ENCODE measurements around the gene PPIH. TPM values are rescaled to one million over a fixed set of nuclear protein-coding genes. Genes with fewer than 3 reads are reported as not detected.
A peak's percentile ranks its signal among the peaks of the same experiment; 100 is the strongest.

Gene PPIH
- polyA plus RNA-seq, 1 donor (not counting 4 experiments of a cell fraction or from before 2014, with no cell fraction given) = 94.1 TPM

- no peak for DNase-seq (ENCODE audit: low read depth, low spot score)
- H3K27ac ChIP-seq (ENCODE audit: control insufficient read depth, insufficient read depth, low read length) = no peak overlapping the region
- H3K36me3 ChIP-seq (ENCODE audit: control insufficient read depth in 2 of 2, extremely low read depth in 1 of 2, insufficient read depth in 2 of 2, low read length in 2 of 2) = peaks cover 5 to 36% of the 10 kb centered on the region in 2 experiments
- peaks cover 68% of the 10 kb centered on the region for H3K4me1 ChIP-seq (ENCODE audit: control insufficient read depth, extremely low read depth, insufficient read depth, low read length)
- peaks cover 100% of the 10 kb centered on the region for H3K79me2 ChIP-seq (ENCODE audit: control insufficient read depth, insufficient read depth, low read length)
- peaks cover 64% of the 10 kb centered on the region for H4K20me1 ChIP-seq (ENCODE audit: control insufficient read depth, extremely low read depth, insufficient read depth, low read length)
- H3K4me3 ChIP-seq (ENCODE audit: control insufficient read depth in 2 of 3, extremely low read depth in 1 of 3, insufficient read depth in 2 of 3, low read depth in 1 of 3, low read length in 3 of 3) = no peak overlapping the region
- no peak overlapping the region for H2AFZ ChIP-seq (ENCODE audit: control insufficient read depth, low read length)
- H3K27me3 ChIP-seq (ENCODE audit: control insufficient read depth, extremely low read depth, insufficient read depth, low read length) = no peaks in the 10 kb centered on the region
- H3K4me2 ChIP-seq (ENCODE audit: control insufficient read depth, extremely low read depth, insufficient read depth, low read depth, low read length) = peak overlapping the region; percentile 33
- no peak for FAIRE-seq
- TF ChIP-seq CTCF (optimal IDR thresholded peaks at IDR 0.05 in 1 of 3, IDR thresholded peaks at IDR 0.05 in 1 of 3, conservative IDR thresholded peaks at IDR 0.05 in 1 of 3; ENCODE audit: extremely low read depth in 1 of 3, insufficient read depth in 2 of 3, low read length in 3 of 3) (no peak), EZH2 (IDR thresholded peaks at IDR 0.05; ENCODE audit: low read length) (no peak)
- no peaks in the 10 kb centered on the region for H3K9me3 ChIP-seq (ENCODE audit: control insufficient read depth, low read depth, low read length)
- no peak overlapping the region for H3K9ac ChIP-seq (ENCODE audit: control insufficient read depth, extremely low read depth, insufficient read depth, low read length)
- peaks cover 6% of the 10 kb centered on the region for H3K9me1 ChIP-seq (ENCODE audit: control insufficient read depth, extremely low read depth, insufficient read depth, low read length)
- dilution Hi-C loops (cut with MboI; ENCODE audit: extremely low pct_ligation_motif_present, low sequenced_read_pairs) = no loop called here
Measured at GRCh38 chr1:42690477-42691156, 32.4 kb downstream of the PPIH start.

- Histone ChIP-seq H3K9me1 (ENCODE audit: control insufficient read depth, extremely low read depth, insufficient read depth, low read length) (peaks cover 6% of the 10 kb centered on the region), H3K36me3 (ENCODE audit: control insufficient read depth in 2 of 2, extremely low read depth in 1 of 2, insufficient read depth in 2 of 2, low read length in 2 of 2) (peaks cover 6 to 41% of the 10 kb centered on the region in 2 experiments), H3K9me3 (ENCODE audit: control insufficient read depth, low read depth, low read length) (no peaks in the 10 kb centered on the region), H3K4me3 (ENCODE audit: control insufficient read depth in 2 of 3, extremely low read depth in 1 of 3, insufficient read depth in 2 of 3, low read depth in 1 of 3, low read length in 3 of 3) (peak overlapping the region in 1 of 3 experiments; percentile 28), H3K4me2 (ENCODE audit: control insufficient read depth, extremely low read depth, insufficient read depth, low read depth, low read length) (peak overlapping the region; percentile 33), H3K4me1 (ENCODE audit: control insufficient read depth, extremely low read depth, insufficient read depth, low read length) (peaks cover 63% of the 10 kb centered on the region), H2AFZ (ENCODE audit: control insufficient read depth, low read length) (no peak overlapping the region), H4K20me1 (ENCODE audit: control insufficient read depth, extremely low read depth, insufficient read depth, low read length) (peaks cover 59% of the 10 kb centered on the region), H3K9ac (ENCODE audit: control insufficient read depth, extremely low read depth, insufficient read depth, low read length) (no peak overlapping the region), H3K27ac (ENCODE audit: control insufficient read depth, insufficient read depth, low read length) (no peak overlapping the region), H3K27me3 (ENCODE audit: control insufficient read depth, extremely low read depth, insufficient read depth, low read length) (no peaks in the 10 kb centered on the region), H3K79me2 (ENCODE audit: control insufficient read depth, insufficient read depth, low read length) (peaks cover 100% of the 10 kb centered on the region)
- no peak for TF ChIP-seq EZH2 (IDR thresholded peaks at IDR 0.05; ENCODE audit: low read length)
- TF ChIP-seq CTCF (optimal IDR thresholded peaks at IDR 0.05 in 1 of 3, IDR thresholded peaks at IDR 0.05 in 1 of 3, conservative IDR thresholded peaks at IDR 0.05 in 1 of 3; ENCODE audit: extremely low read depth in 1 of 3, insufficient read depth in 2 of 3, low read length in 3 of 3) = no peak
- dilution Hi-C loops (cut with MboI; ENCODE audit: extremely low pct_ligation_motif_present, low sequenced_read_pairs) = no loop called here
- no peak for DNase-seq (ENCODE audit: low read depth, low spot score)
- peak; percentile 49 for FAIRE-seq
Measured at GRCh38 chr1:42691157-42691498, 32.9 kb downstream of the PPIH start.
